Frontal cortex (tissue), 4 donors: ENCODE results near the gene TCF3. TPM values are rescaled to one million over a fixed set of nuclear protein-coding genes. Genes with fewer than 3 reads are reported as not detected.
A peak's percentile ranks its signal among the peaks of the same experiment; 100 is the strongest.

Experiments
- DNase-seq, 2 donors: peaks; one replicate each; pipeline ENCODE4 v3.0.0; 2012; ENCODE audit warnings: low spot score in 2 of 2
- FAIRE-seq: peaks from 2 replicates; lab custom pipeline; 2012; peaks lifted over from hg19 to GRCh38; lab: Jason Lieb, UNC
- total RNA-seq: library from RNA; depleted of rRNA; stranded (reverse); fragments of >200 nt; gene quantifications from one replicate; pipeline ENCODE4 v1.2.3, GENCODE V29; 2014
- donor health status: control.
- donor health status: control.
- donor health status: control.

The TCF3 gene
- total RNA-seq, 1 donor from 2014 or later: 16.7 TPM

DNA sequence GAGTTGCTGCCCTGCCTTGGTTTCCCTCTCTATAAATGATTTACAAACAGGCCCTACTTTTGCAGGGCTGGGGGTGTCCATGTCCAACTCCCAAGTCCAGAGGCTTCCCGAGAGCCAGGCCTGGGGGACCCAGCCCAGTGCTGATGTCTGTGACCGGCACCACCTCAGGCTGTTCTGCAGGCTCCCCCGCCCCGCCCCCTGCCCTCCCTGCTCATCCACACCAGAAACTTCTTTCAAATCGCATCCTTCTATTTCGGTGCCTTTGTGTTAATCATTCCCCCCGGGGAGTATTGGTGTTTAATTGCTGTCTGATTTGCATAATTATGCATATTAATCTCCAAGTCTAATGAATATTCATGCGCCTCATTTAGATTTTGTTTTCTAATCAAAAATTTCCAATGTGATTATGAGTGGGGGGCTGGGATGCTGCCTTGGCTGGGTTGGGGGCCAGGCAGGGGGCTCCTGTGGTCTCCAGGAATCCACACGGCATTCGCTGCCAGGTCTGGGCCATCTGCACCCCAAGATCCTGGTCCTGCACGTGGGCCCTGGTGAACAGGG is 19.1 kb downstream of the TCF3 start:
- FAIRE-seq: no peak
- DNase-seq: no peak

DNA sequence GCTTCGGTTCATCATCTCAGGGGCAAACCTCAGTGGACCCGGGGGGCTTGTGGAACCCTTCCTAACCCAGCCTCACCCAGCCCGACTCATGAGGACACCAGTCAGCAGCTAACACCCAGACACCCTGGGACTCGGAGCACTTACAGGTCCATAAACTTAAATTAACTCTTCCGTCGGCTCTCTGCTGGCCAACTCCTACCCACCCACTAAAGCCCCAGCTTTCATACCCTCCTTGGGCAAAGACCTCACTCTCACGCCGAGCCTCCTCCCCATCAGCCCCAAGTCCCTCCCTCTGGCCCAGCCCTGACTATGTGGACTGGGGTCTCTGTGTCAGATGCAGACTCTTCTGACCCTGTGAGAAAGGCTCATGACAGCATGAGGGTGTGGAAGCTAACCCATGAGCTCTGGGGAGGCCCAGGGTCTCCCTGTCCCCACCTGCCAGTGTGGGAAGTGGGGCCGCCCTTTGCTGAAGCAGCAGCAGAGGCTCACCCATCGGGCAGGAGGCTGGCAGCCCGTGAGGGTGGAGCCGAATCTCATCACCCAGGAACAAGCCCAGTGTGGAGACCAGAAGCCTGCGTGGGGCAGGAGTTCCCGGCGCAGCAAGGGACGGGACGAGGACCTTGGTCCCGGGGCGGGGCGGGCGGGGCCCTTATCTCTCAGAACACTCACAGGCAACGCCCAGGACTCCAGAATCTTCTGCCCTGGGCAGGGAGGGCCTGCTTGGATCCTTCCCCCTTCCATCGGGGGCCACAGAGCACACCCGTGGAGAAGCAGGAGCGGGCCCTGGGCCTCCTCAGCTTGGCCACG is 19.8 kb downstream of the TCF3 start:
- FAIRE-seq (no peak), DNase-seq (no peak)

DNA sequence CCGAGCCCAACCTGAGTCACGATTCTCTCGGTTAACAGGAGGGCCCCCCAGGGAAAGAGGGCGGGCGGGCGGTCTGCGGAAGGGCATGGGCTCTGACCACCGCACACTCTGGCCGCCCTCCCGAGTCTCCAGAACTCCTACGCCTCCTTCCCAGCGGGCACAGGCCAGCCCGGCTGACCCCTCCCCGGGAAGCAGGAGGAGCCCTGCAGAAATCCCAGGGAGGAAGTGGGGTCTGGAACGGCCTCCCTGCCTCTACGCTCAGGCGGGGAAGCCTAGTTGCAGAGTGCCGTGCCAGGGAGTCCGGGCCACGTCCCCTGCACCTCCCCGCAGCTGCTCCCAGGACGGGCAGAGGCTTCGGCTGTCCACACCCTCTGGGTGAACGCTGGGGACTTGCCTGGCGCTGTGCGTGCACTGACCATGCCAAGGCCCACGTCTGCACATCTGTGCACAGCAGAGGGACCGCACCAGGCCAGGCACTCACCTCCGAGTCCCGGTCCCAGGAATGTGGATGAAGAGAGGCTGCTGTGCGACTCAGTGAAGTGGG is 20.8 kb downstream of the TCF3 start:
- no peak for FAIRE-seq
- no peak for DNase-seq

DNA sequence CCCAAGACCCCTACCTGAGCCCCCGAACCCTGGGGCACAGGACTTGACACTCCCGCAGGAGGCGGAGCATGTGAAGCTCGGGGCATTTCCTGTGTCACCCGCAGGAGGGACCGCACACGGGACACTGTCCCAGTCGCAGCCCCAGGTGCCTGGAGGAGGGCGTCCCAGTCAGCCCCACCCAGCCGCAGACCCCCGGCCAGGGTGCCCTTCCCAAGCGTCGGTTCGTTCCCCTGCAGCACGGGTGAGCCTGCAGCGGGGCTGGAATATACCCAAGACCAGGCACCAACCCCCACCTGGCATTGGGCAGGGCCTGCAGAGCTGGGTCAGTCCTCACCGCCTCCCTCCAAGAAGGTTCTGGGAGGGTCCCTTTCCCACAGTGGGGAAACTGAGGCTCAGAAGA is 21.6 kb downstream of the TCF3 start:
- FAIRE-seq: no peak
- DNase-seq: no peak

DNA sequence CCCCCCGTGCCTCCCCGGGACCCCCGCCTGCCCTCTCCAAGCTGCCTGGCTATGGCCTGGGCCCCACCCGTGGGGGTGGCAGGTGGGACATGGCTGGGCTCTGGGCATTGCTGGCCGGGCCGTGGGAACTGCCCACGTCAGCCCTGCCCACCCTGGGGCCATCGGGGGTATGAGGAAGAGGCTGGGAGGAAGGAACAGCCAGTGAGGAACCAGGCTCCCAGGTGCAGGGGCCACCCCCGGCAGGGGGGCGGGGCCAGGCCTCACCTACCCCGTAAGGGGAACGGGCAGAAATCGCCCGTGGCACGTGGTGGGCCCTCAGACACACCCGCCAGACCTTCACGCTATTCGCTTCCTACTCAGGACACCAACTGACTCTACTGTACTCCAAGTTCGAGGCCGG is 22.4 kb downstream of the TCF3 start:
- no peak for FAIRE-seq
- DNase-seq: no peak

DNA sequence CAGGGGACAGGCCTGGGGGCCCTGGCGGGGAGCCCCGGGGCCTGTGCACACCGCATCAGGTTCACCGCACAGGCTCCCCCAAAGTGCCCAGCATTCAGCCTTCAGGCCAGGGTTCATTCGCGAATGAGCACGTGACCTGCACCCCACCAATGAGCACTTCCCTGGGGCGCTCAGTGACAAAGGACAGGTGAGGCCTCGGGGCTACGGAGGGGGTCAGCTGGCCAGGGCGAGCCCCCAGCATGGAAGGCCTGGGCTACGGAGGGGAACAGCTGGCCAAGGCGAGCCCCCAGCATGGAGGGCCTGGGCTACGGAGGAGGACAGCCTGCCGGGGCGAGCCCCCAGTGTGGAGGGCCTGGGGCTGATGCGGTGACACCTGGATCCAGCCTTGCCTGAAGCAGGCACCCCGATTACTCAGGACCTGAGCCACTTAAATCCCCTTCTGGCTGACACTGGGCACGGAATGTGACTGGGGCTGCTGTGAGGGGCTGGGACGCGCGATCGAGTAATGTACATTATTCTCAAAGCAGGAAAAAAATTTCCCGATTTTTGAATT is 23.1 kb downstream of the TCF3 start:
- DNase-seq (no peak), FAIRE-seq (no peak)

DNA sequence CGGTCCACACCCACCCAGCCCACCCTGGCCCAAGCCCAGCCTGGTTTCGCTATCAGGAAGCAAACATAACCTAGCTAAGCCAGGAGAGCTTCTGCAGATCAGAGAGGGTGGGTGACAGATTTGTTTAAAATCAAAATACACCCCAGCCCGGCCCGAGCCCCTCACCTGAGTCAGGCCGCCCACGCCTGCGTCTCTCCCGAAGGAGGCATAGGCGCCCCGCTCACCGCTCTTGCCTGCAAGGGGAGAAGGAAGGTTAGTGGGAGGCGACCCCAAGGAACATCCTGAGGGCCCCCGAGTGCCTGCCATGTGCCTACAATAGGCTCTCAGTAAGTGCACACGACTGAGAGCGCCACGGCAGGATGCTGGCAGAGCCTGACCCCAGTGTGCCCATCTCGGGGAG is 25.2 kb downstream of the TCF3 start:
- DNase-seq: no peak
- FAIRE-seq: no peak

DNA sequence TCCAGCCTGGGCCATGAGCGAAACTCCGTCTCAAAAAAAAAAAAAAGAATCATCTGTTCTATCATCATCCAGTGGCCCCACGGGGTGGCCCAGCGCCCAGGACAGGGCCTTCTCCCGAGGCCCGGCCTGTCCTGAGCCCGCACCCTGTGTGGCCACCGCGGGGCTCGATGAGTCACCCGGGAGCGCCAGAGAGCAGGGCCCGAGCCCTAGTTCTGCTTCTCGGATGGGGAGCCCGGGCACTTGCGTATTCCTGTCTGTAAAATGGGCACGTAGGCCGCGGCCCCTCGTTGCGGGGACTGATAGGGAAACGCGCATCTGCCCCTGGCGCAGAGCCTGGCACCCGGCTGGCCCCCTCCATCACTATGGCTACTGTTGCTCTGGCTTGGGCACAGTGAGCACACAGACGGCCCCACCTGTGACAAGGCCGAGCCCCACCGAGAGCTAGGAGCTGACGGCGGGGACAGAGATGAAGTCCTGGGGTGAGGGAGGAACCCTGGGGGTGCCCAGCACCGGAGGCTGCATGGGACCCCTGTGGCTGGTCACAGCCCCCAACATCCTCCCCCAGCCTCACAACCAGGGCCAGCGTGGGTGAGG is 25.9 kb downstream of the TCF3 start:
- DNase-seq (no peak), FAIRE-seq (no peak)

DNA sequence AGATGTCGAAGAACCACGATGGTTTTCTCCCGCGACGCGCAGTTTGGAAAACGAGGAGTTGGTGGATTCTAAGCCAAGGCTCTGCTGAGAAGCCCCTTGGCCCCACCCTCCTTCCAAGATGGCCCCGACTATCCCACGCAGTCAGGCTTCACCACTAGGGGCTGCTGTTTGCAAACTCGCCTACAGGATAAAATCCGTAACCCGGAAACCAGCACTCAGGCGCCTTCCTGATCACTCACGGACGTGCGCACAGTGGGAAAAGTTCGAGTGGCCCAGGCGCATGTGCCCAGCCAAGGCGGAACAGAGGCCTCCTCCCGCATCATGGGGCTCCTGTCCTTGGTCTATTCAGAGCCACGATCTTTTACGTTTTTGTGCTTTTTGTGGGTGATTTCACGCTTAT is 28.0 kb downstream of the TCF3 start:
- no peak for FAIRE-seq
- DNase-seq: peak; percentile 67 to 79

DNA sequence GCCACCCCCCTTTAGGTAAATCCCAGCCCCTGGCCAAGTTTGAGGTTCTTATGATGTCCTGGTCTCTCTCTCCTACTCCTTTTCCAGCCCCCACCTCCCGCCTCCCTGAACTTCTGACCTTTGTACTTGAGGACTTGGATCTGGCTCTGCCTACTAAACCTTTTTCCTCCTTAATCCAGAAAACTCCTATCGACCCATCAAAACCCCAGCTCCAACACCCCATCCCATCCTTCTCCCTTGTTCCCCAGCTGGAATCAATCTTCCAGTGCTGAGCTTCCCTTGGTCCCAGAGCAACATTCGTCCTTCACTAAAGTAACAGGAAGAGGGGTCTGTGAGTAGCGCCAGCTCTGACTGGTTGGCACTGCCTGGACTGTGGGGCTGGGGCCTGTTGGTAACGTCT is 29.9 kb downstream of the TCF3 start:
- no peak for FAIRE-seq
- DNase-seq: no peak

DNA sequence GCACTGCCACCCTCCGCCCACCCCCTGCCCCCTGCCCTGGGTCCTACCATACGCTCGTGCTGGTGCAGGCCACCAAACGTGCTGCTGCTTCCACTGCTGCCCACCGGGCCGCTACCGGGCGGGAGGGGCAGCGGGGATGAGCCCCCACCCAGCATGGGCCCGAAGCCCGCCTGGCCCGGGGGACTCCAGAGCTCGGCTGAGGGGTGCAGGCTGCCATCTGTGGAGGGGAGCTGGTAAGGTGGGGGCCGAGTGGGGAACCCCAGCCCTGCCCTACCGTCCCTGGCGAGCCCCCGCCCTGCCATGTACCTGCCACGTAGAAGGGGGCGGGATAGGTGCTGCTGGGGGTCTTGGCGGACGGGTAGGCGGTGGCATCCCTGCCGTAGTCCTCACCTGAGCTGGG is 30.4 kb downstream of the TCF3 start:
- DNase-seq (no peak), FAIRE-seq (no peak)

DNA sequence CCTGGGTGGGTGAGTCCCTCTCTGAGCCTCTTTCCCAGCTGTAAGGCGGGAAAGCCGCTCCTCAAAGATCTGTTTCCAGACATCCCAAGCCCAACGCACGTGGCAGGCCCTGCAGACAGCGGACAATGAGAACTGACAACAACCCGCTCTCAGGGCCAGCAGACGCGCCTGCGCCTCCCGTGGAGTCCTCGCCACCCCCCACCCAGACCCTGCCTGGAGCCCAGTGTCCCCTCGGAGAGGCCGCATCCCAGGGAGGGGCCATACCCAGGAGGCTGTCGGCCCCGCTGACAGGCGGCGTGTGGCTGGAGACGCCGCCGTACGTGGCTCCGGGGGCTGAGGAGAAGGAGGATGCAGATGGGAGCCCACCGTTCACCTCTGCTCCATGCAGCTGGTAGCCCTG is 30.8 kb downstream of the TCF3 start:
- FAIRE-seq (no peak), DNase-seq (no peak)

DNA sequence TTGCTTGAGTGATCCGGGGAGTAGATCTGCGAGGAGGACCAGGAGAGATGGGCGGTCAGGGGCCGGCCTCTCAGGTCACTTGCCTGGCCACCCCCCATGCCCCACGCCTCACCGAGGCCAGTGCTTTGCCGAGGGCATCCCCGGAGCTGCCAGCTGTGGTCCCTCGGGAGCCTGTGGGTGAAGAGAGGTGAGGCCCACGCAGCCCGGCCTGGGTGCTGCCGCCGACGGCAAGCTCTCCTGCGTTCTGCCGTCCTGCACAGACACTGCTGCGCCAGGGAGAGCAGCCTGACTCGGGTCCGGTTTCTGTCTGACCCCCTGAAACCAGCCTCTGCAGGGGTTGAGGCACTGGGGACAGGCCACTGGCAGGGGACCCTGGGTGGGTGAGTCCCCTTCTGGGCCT is 31.4 kb downstream of the TCF3 start:
- FAIRE-seq: no peak

DNA sequence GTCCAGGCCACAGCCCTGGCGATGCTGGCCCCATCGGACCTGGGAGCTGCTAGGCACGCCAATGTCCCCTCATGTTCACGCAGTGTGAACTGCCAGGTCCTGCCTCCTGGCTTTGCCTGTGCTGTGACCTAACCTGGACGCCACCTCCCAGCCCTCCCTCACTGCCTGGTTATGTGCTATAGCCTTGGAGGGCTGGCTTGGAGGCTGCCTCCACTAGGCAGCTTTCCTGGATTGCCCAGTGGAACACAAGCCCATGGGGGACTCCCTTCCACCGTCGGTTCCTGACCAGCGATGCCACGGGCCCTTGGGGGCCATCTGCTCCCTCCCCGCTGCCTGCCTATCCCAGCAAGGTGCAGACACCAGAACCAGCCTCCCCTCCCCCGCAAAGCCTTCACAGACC is 31.9 kb downstream of the TCF3 start:
- DNase-seq: no peak
- FAIRE-seq: no peak

More for the DNA sequence above, 31.4 kb downstream of the TCF3 start:
- no peak for DNase-seq

DNA sequence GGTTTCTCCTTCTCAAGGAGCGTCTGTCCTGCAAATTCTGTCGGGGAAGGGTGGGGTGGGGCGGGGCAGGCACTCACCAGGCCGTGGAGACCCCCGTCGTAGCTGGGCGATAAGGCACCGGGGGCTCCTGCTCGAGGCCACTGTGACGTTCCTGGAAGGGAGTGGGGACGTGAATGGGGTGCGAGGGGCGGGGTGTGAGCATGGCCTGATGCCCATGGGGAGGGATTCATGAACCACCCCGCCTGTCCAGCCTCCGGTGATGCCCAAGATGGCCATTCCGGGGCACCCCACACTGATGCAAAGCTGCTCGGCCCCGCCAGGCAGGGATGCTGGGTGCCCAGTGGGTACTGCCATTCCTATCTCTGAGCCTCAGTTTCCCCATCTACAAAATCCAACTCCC is 32.7 kb downstream of the TCF3 start:
- FAIRE-seq (no peak), DNase-seq (no peak)

DNA sequence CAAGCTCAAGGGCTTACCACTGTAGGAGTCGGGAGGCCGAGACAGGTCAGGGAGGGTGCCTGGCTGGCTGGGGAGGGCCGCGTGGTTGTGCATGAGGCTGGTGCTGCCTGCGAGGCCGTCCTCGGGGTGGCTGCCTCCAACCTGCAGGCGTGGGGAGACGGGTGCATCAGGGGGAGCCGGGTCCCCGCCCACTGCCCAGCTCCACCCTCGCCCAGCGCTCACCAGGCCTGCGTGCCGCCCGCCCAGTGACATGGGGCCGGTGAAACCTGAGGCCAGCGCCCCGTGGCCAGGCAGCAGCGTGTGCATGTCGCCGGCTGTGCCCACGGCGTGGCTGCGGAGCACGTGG is 33.3 kb downstream of the TCF3 start:
- FAIRE-seq: no peak

DNA sequence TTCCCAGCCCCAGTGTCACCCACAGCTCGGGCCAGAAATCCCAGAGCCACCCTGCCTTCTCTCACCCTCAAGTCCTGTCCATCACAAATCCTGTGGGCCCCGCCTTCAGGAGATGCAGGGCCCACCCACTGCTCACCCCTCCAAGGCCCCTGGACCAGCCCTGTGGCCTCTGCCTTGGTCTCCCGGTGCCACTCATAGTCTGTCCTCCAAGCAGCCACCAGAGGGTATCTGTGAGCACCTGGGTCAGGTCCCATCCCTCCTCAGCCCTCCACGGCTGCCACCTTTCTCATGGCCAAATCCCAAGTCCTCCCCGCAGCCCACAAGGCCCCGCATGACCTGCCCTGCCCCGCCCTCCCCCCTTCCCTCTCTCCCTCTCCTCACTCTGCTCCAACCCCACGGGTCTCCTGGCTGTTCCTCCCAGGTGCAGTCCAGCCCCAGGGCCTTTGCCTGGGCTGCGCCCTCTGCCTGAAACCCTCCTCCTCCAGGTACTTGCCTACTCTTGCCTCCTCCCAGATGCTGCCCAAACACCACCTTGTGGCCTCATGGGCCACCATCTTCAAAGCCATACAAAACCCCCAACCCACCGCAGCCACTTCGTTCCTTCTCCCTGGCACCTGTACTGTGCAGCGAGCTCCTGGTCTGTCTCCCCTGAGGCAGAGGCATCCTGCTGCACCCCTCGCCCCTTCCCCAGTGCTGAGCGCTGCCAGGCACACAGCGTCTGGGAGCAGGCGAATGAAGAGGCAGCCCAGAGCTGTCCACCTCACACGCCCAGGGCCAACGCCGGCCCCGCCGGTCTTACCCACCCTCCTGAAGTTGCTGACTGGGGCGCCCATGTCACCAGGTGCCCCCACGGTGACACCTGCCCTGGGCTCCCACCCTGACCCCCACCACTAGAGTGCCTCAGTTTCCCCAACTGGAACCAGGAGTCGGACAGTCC is 34.0 kb downstream of the TCF3 start:
- FAIRE-seq (no peak), DNase-seq (peak in 1 of 2 donors; percentile 74)

More for the DNA sequence above, 33.3 kb downstream of the TCF3 start:
- DNase-seq: no peak

DNA sequence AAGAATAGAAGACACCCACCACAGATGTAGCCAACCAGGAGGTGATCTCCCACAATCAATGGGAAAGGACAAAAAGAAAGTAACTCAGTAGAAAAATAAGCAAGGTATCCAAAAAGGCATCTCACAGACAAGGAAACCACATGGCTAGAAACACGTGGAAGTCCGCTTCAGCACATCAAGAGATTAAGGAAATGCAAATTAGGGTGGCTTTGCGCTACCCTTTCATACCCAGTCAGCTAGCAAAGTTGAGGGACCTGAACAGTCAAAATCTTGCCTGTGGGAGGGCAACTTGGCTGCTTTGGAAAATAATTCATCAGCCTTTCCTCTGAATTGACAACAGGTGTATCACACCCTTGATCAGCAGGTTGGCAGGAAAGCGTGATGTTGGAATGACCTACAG is 35.5 kb downstream of the TCF3 start:
- FAIRE-seq (no peak), DNase-seq (no peak)

DNA sequence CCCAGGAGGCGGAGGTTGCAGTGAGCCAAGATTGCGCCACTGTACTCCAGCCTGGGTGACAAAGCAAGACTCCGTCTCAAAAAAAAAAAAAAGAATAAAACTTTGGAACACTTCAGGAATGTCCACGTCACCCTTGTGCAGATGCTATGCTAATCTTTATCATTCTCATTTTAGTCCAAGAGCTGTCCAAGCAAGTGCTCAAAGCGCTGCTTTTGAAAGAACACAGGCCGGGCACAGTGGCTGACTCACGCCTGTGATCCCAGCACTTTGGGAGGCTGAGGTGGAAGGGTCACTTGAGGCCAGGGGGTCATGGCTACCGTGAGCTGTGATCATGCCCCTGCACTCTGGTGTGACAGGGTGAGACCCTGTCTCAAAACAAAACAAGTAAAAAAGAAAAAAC is 36.0 kb downstream of the TCF3 start:
- DNase-seq (no peak), FAIRE-seq (no peak)

DNA sequence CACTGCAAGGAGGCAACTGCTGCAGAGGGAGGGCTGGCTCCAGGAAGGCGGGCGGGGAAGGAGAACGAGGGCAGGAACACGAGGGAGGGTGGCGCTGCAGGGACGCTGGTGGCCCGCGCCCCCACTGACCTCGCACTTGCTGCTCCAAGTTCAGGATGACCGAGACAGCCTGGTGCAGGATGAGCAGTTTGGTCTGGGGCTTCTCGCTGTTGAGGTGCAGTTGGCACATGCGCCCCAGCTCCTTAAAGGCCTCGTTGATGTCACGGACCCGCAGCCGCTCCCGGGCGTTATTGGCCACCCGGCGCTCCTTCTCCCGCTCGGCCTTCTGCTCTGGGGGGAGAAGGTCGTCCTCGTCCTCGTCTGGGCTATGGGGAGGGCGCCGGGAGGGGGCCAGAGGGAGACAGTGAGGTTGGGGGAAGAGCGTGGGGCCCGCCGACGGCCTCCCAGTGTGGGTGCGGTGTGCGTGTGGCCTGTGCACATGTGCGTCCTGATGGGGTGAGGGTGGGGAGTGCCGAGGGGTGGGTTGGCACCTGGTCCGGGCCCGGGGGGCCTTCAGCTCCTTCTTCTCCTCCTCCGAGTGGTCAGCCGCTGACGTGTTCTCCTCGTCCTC is 37.2 kb downstream of the TCF3 start:
- DNase-seq (no peak), FAIRE-seq (no peak)
